Calu3 (cell line): ENCODE data around the gene MCF2L. TPM values are rescaled to one million over a fixed set of nuclear protein-coding genes. Genes with fewer than 3 reads are reported as not detected.

ENCODE experiments used
- BruUV-seq: library from RNA; stranded (reverse); fragments of 400-500 nt; replicated peaks from 2 replicates; lab custom pipeline; 2021; lab: Mats Ljungman, UMichigan
- CTCF ChIA-PET: fragments of 300-600 bp; sonication (Branson Sonifier 250); formaldehyde crosslinking; loops from one replicate; lab custom pipeline; 2022; ENCODE audit warnings: antibody characterized with exemption; lab: Charles Lee
- DNase-seq: peaks from one replicate; pipeline ENCODE4 v3.0.0; 2022
- H3K27ac Mint-ChIP-seq: one replicate; pipeline ENCODE4 v1.8.0; 2022; ENCODE audit warnings: mixed read lengths; ENCODE audit not compliant: unreplicated experiment
- H3K27me3 Mint-ChIP-seq: one replicate; pipeline ENCODE4 v1.8.0; 2022; ENCODE audit warnings: mixed read lengths; ENCODE audit not compliant: unreplicated experiment
- H3K36me3 Mint-ChIP-seq: one replicate; pipeline ENCODE4 v1.8.0; 2022; ENCODE audit warnings: mild to moderate bottlenecking, moderate library complexity, mixed read lengths; ENCODE audit not compliant: insufficient read depth, unreplicated experiment
- H3K4me1 Mint-ChIP-seq: one replicate; pipeline ENCODE4 v1.8.0; 2022; ENCODE audit warnings: mild to moderate bottlenecking, low read depth, mixed read lengths; ENCODE audit not compliant: unreplicated experiment
- H3K4me3 Mint-ChIP-seq: one replicate; pipeline ENCODE4 v1.8.0; 2022; ENCODE audit warnings: mild to moderate bottlenecking, low read depth, moderate library complexity, mixed read lengths; ENCODE audit not compliant: unreplicated experiment
- H3K9me3 Mint-ChIP-seq: one replicate; pipeline ENCODE4 v1.8.0; 2022; ENCODE audit warnings: low read depth, mixed read lengths; ENCODE audit not compliant: unreplicated experiment
- CTCF ChIP-seq: fragments of 200-600 bp; IDR thresholded peaks from one replicate; pipeline ENCODE4 v1.8.0; 2022; ENCODE audit warnings: antibody characterized with exemption; ENCODE audit not compliant: unreplicated experiment
- intact Hi-C: fragments of 100-400 bp; cut with micrococcal nuclease; formaldehyde crosslinking; loops from one replicate; pipeline ENCODE4 v1.10.0; 2022; ENCODE audit not compliant: unreplicated experiment
- total RNA-seq: library from RNA; stranded (reverse); gene quantifications from 2 replicates; pipeline ENCODE4 v1.2.3, GENCODE V29; 2022

Gene MCF2L
- total RNA-seq, 1 experiment from 2014 or later, result 12.9 TPM

GRCh38 chr13:113125506-113126264 lies 156.7 kb downstream of the MCF2L start:
- TF ChIP-seq CTCF, result no peak
- Mint-ChIP-seq H3K4me3 (no peak overlapping the region), H3K4me1 (no peaks in the 10 kb centered on the region), H3K9me3 (no peaks in the 10 kb centered on the region), H3K27ac (no peak overlapping the region), H3K27me3 (peaks cover 27% of the 10 kb centered on the region), H3K36me3 (no peaks in the 10 kb centered on the region)
- no peak for DNase-seq
- no TSS peak for BruUV-seq
- intact Hi-C loops, result no loop called here
- CTCF ChIA-PET, result no interaction called here

DNA sequence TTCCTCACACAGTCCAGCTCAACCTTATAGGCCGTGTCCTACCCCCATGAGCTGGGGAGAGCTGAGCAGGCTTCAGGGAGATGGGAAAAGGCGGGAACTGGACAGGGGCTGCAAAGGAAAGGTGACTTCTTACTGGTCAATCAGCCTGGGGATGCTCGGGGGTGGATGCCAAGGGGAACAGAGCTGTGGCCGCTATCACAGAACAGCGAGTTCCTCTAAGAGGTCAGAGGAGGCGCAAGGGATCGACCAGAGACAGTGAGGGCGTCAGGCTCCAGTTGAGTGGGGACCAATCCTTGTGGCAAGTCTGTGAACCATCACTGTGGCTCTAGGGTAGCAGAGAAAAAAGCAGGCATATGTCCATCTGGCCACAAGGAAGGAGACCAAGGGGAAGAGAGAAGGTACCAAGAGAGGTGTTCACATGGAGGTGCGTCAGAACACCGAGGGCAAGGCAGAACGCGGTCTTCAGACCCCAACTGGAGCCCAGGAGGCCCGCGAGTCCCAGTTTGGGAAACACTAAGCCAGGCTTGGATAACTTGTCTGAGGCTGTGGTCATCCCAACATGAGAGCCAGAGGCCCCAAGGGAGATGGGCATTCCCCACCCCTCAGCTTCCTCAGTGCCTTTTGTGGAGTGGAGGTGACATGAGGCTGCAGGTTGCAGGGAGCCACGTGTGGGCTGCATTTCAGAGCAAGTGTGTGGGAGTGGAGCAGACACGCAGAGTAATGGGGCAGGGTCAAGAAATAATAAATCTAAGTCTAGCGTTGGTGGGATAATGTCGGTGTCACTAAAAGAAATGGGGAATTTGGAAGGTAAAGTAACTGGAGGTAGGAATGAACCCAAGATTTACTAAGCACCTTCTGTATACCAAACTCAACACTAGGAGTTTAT lies 157.5 kb downstream of the MCF2L start:
- no peak for DNase-seq
- no peak overlapping the region for H3K27ac Mint-ChIP-seq
- intact Hi-C loops, result no loop called here
- no TSS peak for BruUV-seq
- no peak overlapping the region for H3K4me3 Mint-ChIP-seq
- H3K4me1 Mint-ChIP-seq, result no peaks in the 10 kb centered on the region
- no peak for TF ChIP-seq CTCF
- H3K27me3 Mint-ChIP-seq, result peaks cover 27% of the 10 kb centered on the region
- no peaks in the 10 kb centered on the region for H3K9me3 Mint-ChIP-seq
- CTCF ChIA-PET, result no interaction called here
- no peaks in the 10 kb centered on the region for H3K36me3 Mint-ChIP-seq

DNA sequence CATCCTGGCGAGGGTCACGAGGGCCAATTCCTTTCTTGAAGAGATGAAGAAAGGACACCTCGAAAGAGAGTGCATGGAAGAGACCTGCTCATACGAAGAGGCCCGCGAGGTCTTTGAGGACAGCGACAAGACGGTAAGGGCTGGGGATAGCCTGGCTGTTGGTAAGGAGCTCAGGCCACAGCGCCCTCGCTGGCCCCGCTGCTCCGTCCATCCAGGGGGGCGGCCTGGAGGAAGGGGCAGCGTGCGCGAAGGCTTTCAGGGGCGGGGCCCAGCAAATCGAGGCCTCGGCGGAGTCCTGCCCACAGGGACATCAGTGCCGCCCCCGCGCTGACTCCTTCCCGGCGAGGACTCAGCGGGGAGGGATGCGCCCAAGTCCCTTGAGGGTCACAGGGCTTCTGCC lies 160.5 kb downstream of the MCF2L start:
- Mint-ChIP-seq H3K4me1 (no peaks in the 10 kb centered on the region), H3K9me3 (no peaks in the 10 kb centered on the region), H3K27me3 (peaks cover 27% of the 10 kb centered on the region), H3K27ac (no peak overlapping the region), H3K36me3 (no peaks in the 10 kb centered on the region), H3K4me3 (no peak overlapping the region)
- CTCF ChIA-PET, result no interaction called here
- DNase-seq, result no peak
- no peak for TF ChIP-seq CTCF
- intact Hi-C loops, result no loop called here
- no TSS peak for BruUV-seq

- CTCF ChIA-PET, result no interaction called here
- H3K4me3 Mint-ChIP-seq, result no peak overlapping the region
- TF ChIP-seq CTCF, result no peak
- intact Hi-C loops, result no loop called here
- peaks cover 27% of the 10 kb centered on the region for H3K27me3 Mint-ChIP-seq
- no peaks in the 10 kb centered on the region for H3K36me3 Mint-ChIP-seq
- H3K9me3 Mint-ChIP-seq, result no peaks in the 10 kb centered on the region
- no peaks in the 10 kb centered on the region for H3K4me1 Mint-ChIP-seq
- no peak for DNase-seq
- no peak overlapping the region for H3K27ac Mint-ChIP-seq
- no TSS peak for BruUV-seq
Observed at GRCh38 chr13:113129921-113130750, 161.1 kb downstream of the MCF2L start.
